Activated B cell treated with CpG ODN at 0.5 μM for 24 hours (primary cell): Measurements from ENCODE around the gene ATP1A1. TPM values are rescaled to one million over a fixed set of nuclear protein-coding genes. Genes with fewer than 3 reads are reported as not detected.

Source experiments
- ATAC-seq: fragments of 200-7000 bp; cut with Tn5 transposase; one replicate; pipeline ENCODE4 v1.10.0; 2021; ENCODE audit warnings: low read depth, mild to moderate bottlenecking, moderate library complexity
- CTCF ChIA-PET: fragments of 350-600 bp; sonication (Branson Sonifier 250); formaldehyde crosslinking; loops from one replicate; lab custom pipeline; 2021; ENCODE audit warnings: antibody characterized with exemption; lab: Charles Lee
- POLR2A ChIA-PET: fragments of 350-600 bp; sonication (Branson Sonifier 250); formaldehyde crosslinking; loops from one replicate; lab custom pipeline; 2021; ENCODE audit warnings: antibody characterized with exemption; lab: Charles Lee
- DNase-seq: peaks from one replicate; pipeline ENCODE4 v3.0.0; 2022
- H3K27ac Mint-ChIP-seq: one replicate; pipeline ENCODE4 v1.8.0; 2020; ENCODE audit warnings: mixed read lengths
- H3K27me3 Mint-ChIP-seq: one replicate; pipeline ENCODE4 v1.8.0; 2021; ENCODE audit warnings: mixed read lengths
- H3K36me3 Mint-ChIP-seq: one replicate; pipeline ENCODE4 v1.8.0; 2021; ENCODE audit warnings: low read depth, mixed read lengths
- H3K4me1 Mint-ChIP-seq: one replicate; pipeline ENCODE4 v1.8.0; 2021; ENCODE audit warnings: mixed read lengths
- H3K4me3 Mint-ChIP-seq: one replicate; pipeline ENCODE4 v1.8.0; 2020; ENCODE audit warnings: mild to moderate bottlenecking, mixed read lengths
- H3K9me3 Mint-ChIP-seq: one replicate; pipeline ENCODE4 v1.8.0; 2020; ENCODE audit warnings: mixed read lengths
- CTCF ChIP-seq: fragments of 200-600 bp; IDR thresholded peaks from one replicate; pipeline ENCODE4 v1.8.0; 2022; ENCODE audit warnings: antibody characterized with exemption, mild to moderate bottlenecking
- intact Hi-C: fragments of 100-400 bp; cut with micrococcal nuclease; formaldehyde crosslinking; loops from one replicate; pipeline ENCODE4 v1.15.1; 2024
- total RNA-seq: library from RNA; stranded (reverse); gene quantifications from 2 replicates; pipeline ENCODE4 v1.2.3, GENCODE V29; 2022

ATP1A1 gene
- total RNA-seq, 1 donor from 2014 or later, result 151 TPM

- peaks cover 25% of the 10 kb centered on the region for H3K27me3 Mint-ChIP-seq
- H3K9me3 Mint-ChIP-seq, result no peaks in the 10 kb centered on the region
- TF ChIP-seq CTCF, result no peak
- H3K4me3 Mint-ChIP-seq, result no peak overlapping the region
- H3K4me1 Mint-ChIP-seq, result peaks cover 2% of the 10 kb centered on the region
- no peak for DNase-seq
- CTCF ChIA-PET, result no interaction called here
- H3K27ac Mint-ChIP-seq, result no peak overlapping the region
- POLR2A ChIA-PET, result no interaction called here
- ATAC-seq, result no peak
- intact Hi-C loops, result no loop called here
- no peaks in the 10 kb centered on the region for H3K36me3 Mint-ChIP-seq
Observed at GRCh38 chr1:116361648-116362047, 11.4 kb upstream of the ATP1A1 start.

- ATAC-seq, result no peak
- intact Hi-C loops, result no loop called here
Observed at GRCh38 chr1:116362050-116362449, 11.0 kb upstream of the ATP1A1 start.

GRCh38 chr1:116365353-116365780 is 7.7 kb upstream of the ATP1A1 start:
- CTCF ChIA-PET, result no interaction called here
- ATAC-seq (no peak), DNase-seq (no peak)
- Mint-ChIP-seq H3K27ac (no peak overlapping the region), H3K27me3 (peaks cover 21% of the 10 kb centered on the region), H3K4me3 (no peak overlapping the region), H3K9me3 (no peaks in the 10 kb centered on the region), H3K4me1 (no peaks in the 10 kb centered on the region), H3K36me3 (no peaks in the 10 kb centered on the region)
- POLR2A ChIA-PET, result no interaction called here
- no peak for TF ChIP-seq CTCF
- intact Hi-C loops, result no loop called here

More at GRCh38 chr1:116362050-116362449, 11.0 kb upstream of the ATP1A1 start:
- DNase-seq, result no peak
- H3K27me3 Mint-ChIP-seq, result peaks cover 25% of the 10 kb centered on the region
- H3K4me1 Mint-ChIP-seq, result no peaks in the 10 kb centered on the region
- no peaks in the 10 kb centered on the region for H3K9me3 Mint-ChIP-seq
- no peak overlapping the region for H3K4me3 Mint-ChIP-seq
- CTCF ChIA-PET, result no interaction called here
- H3K36me3 Mint-ChIP-seq, result no peaks in the 10 kb centered on the region
- H3K27ac Mint-ChIP-seq, result no peak overlapping the region
- TF ChIP-seq CTCF, result no peak
- POLR2A ChIA-PET, result no interaction called here

- DNase-seq (no peak), ATAC-seq (no peak)
- Mint-ChIP-seq H3K36me3 (no peaks in the 10 kb centered on the region), H3K4me1 (no peaks in the 10 kb centered on the region), H3K9me3 (no peaks in the 10 kb centered on the region), H3K4me3 (no peak overlapping the region), H3K27ac (no peak overlapping the region), H3K27me3 (peaks cover 19% of the 10 kb centered on the region)
- CTCF ChIA-PET, result no interaction called here
- TF ChIP-seq CTCF, result no peak
- POLR2A ChIA-PET, result no interaction called here
- intact Hi-C loops, result no loop called here
Observed at GRCh38 chr1:116365857-116366256, 7.2 kb upstream of the ATP1A1 start.

- ATAC-seq, result no peak
- H3K27ac Mint-ChIP-seq, result no peak overlapping the region
- no peak overlapping the region for H3K4me3 Mint-ChIP-seq
- no peaks in the 10 kb centered on the region for H3K4me1 Mint-ChIP-seq
- intact Hi-C loops, result no loop called here
- TF ChIP-seq CTCF, result no peak
- H3K36me3 Mint-ChIP-seq, result no peaks in the 10 kb centered on the region
- POLR2A ChIA-PET, result no interaction called here
- CTCF ChIA-PET, result interaction anchor here (0.7 to 1.5 kb wide), 2 partner anchors 9 to 118 kb away, joined by 3 to 7 read pairs; no protein-coding TSS in a partner anchor
- no peak for DNase-seq
- peaks cover 18% of the 10 kb centered on the region for H3K27me3 Mint-ChIP-seq
- no peaks in the 10 kb centered on the region for H3K9me3 Mint-ChIP-seq
Observed at GRCh38 chr1:116367256-116367945, 5.6 kb upstream of the ATP1A1 start.
